Erythroblast (primary cell): ENCODE results near the gene HSF4.

Experiments
- GATA1 ChIP-seq: IDR thresholded peaks from 2 replicates; pipeline ENCODE4 v1.6.1; 2011; ENCODE audit warnings: low read depth, mild to moderate bottlenecking, control low read depth, low read length, moderate library complexity
- POLR2A ChIP-seq: IDR thresholded peaks from 2 replicates; pipeline ENCODE4 v1.6.1; 2011; ENCODE audit warnings: mild to moderate bottlenecking, low read length

GRCh38 chr16:67128887-67129286 is 35.7 kb upstream of the HSF4 start:
- TF ChIP-seq POLR2A, result no peak
- no peak for TF ChIP-seq GATA1
